Nephron progenitor cell (in vitro differentiated cells): ENCODE data around the gene EZH2.

Experiments
- DNase-seq: peaks from one replicate; pipeline ENCODE4 v3.0.0; 2021
- H3K27ac Mint-ChIP-seq: 2 replicates; pipeline ENCODE4 v1.8.0; 2021; ENCODE audit warnings: mild to moderate bottlenecking, moderate library complexity, mixed read lengths
- H3K27me3 Mint-ChIP-seq: 2 replicates; pipeline ENCODE4 v1.8.0; 2021; ENCODE audit warnings: mild to moderate bottlenecking, low read depth, mixed read lengths; ENCODE audit not compliant: poor library complexity
- H3K36me3 Mint-ChIP-seq: 2 replicates; pipeline ENCODE4 v1.8.0; 2021; ENCODE audit warnings: low read depth, mixed read lengths
- H3K4me1 Mint-ChIP-seq: 2 replicates; pipeline ENCODE4 v1.8.0; 2021; ENCODE audit warnings: mixed read lengths
- H3K4me3 Mint-ChIP-seq: 2 replicates; pipeline ENCODE4 v1.8.0; 2021; ENCODE audit warnings: mild to moderate bottlenecking, moderate library complexity, mixed read lengths
- H3K9me3 Mint-ChIP-seq: 2 replicates; pipeline ENCODE4 v1.8.0; 2021; ENCODE audit warnings: mild to moderate bottlenecking, moderate library complexity, mixed read lengths
- TF ChIP-seq, protein P1 (sequence below): fragments of 200-600 bp; sonication (generic); IDR thresholded peaks from 2 replicates; pipeline ENCODE4 v1.5.0; 2021; ENCODE audit warnings: antibody characterized with exemption

Gene EZH2

DNA sequence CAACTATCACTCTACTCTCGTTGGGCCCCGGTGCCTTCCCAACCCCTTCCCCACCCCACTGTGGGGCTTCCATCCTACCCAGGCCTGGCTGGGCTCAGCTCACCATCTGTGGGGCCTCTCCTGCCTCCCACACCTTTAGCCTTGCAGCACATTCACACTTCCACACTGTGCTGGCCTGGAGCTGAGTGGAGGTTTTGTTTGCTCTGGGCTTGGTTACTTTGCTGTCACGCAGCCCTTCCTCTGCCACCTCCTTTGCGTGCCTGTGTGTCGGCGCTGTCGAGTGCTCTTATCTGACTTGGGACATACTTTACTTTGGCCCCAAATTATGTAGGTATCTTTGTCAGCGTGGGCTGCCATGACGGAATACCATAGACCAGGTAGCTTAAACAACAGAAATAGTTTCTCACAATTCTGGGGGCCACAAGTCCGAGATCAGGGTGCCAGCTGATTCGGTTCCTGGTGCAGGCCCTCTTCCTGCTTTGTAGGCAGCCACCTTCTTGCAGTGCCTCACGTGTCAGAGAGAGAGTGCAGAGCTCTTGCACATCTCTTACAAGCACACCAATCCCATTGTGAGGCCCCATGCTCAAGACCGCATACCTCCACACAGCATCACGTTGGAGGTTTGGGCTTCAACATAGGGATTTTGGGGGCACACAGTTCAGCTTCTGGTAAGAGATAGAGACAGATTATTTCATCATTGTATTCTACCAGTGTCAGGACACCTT is 96.4 kb downstream of the EZH2 start:
- Mint-ChIP-seq H3K27me3 (no peaks in the 10 kb centered on the region), H3K27ac (peak overlapping the region; percentile 62), H3K36me3 (peaks cover 83% of the 10 kb centered on the region), H3K4me1 (no peaks in the 10 kb centered on the region), H3K4me3 (no peak overlapping the region), H3K9me3 (no peaks in the 10 kb centered on the region)
- TF ChIP-seq, protein P1, sequence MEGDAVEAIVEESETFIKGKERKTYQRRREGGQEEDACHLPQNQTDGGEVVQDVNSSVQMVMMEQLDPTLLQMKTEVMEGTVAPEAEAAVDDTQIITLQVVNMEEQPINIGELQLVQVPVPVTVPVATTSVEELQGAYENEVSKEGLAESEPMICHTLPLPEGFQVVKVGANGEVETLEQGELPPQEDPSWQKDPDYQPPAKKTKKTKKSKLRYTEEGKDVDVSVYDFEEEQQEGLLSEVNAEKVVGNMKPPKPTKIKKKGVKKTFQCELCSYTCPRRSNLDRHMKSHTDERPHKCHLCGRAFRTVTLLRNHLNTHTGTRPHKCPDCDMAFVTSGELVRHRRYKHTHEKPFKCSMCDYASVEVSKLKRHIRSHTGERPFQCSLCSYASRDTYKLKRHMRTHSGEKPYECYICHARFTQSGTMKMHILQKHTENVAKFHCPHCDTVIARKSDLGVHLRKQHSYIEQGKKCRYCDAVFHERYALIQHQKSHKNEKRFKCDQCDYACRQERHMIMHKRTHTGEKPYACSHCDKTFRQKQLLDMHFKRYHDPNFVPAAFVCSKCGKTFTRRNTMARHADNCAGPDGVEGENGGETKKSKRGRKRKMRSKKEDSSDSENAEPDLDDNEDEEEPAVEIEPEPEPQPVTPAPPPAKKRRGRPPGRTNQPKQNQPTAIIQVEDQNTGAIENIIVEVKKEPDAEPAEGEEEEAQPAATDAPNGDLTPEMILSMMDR = no peak
- DNase-seq = no peak

DNA sequence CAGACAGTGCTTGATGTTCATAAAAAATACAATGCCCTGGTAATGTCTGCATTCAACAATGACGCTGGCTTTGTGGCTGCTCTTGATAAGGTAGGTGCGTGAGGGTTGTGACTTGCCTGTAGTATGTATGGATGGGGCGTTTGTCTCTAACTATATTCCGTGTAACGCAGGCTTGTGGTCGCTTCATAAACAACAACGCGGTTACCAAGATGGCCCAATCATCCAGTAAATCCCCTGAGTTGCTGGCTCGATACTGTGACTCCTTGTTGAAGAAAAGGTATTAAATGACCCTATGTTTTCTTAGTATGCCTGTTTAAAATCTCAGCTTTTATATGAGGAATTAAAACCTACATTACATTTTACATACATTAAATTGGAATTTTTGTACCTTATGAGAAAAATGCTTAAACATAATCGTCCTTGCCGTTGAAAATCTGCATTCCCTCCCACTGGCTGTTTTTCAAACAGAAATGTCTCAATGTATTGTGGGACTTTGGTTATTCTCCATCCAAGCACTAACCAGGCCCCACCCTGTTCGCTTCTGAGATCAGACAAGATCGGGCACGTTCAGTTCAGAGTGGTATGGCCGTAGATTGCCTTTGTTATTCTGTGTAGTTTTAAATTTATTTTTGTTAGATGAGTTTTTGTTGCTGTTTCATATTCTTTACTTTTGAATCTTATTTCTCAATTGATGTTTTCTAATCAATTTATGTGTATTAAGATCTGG is 100.1 kb downstream of the EZH2 start:
- no peaks in the 10 kb centered on the region for H3K9me3 Mint-ChIP-seq
- no peak overlapping the region for H3K4me3 Mint-ChIP-seq
- no peaks in the 10 kb centered on the region for H3K4me1 Mint-ChIP-seq
- TF ChIP-seq, protein P1 = no peak
- DNase-seq = no peak
- H3K36me3 Mint-ChIP-seq = peaks cover 76% of the 10 kb centered on the region
- no peak overlapping the region for H3K27ac Mint-ChIP-seq
- no peaks in the 10 kb centered on the region for H3K27me3 Mint-ChIP-seq

DNA sequence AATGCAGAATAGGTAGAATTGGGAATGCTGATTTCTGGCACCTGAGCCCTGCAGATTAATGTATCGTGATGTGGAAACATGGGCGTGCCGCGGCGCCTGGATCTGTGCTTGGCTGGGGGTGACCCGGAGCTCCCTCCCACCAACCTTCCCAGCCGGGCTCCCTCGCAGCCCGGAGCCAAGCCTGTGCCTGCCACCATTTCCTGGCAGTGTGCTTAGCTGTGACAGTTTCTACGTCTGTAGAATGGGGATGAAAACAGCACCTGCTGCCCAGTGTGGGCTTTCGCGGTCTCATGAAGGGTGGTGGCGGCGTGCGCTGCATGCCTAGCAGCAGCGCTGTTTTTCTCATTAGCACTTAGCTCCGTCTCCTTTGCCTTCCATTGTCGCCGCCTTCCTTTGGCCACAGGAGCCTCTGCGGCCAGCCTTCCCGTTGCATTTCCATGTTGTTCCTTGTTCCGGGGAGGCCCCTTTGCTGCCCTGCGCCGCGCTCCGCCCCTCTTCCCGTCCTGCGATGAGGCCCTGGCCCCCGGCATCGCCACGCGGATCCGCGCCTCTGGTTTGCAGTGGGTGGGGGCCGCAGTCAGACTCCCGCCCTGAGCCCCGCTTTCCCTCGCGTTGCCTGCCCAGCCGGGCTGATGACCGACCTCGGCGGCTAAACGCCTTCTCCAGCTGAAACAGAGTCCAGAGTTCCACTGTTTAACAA is 101.2 kb downstream of the EZH2 start:
- no peaks in the 10 kb centered on the region for H3K9me3 Mint-ChIP-seq
- TF ChIP-seq, protein P1 = no peak
- peaks cover 75% of the 10 kb centered on the region for H3K36me3 Mint-ChIP-seq
- no peaks in the 10 kb centered on the region for H3K27me3 Mint-ChIP-seq
- no peak overlapping the region for H3K4me3 Mint-ChIP-seq
- no peaks in the 10 kb centered on the region for H3K4me1 Mint-ChIP-seq
- DNase-seq = no peak
- no peak overlapping the region for H3K27ac Mint-ChIP-seq

DNA sequence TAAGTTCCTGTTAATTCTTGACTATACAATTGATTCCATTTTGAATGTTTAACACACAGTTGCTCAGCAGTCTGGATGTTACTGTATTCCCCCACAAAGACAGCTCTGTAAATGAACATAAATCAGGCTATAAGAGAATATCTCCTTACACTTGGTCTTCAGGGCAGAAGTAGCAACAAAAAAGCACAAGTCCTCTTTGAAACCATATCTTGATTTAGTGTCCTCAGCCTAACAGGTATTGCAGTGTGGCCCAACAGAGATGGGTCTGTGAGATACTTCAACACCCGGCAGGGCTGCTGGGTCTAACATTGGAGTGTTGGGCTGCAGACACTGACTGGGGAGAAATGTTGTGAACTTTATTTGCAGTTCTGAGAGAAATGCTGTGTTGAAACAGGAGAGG is 109.6 kb downstream of the EZH2 start:
- Mint-ChIP-seq H3K4me1 (peaks cover 27% of the 10 kb centered on the region), H3K4me3 (no peak overlapping the region), H3K27me3 (no peaks in the 10 kb centered on the region), H3K9me3 (no peaks in the 10 kb centered on the region), H3K36me3 (peaks cover 45% of the 10 kb centered on the region), H3K27ac (peak overlapping the region; percentile 83)
- TF ChIP-seq, protein P1 = no peak
- no peak for DNase-seq

DNA sequence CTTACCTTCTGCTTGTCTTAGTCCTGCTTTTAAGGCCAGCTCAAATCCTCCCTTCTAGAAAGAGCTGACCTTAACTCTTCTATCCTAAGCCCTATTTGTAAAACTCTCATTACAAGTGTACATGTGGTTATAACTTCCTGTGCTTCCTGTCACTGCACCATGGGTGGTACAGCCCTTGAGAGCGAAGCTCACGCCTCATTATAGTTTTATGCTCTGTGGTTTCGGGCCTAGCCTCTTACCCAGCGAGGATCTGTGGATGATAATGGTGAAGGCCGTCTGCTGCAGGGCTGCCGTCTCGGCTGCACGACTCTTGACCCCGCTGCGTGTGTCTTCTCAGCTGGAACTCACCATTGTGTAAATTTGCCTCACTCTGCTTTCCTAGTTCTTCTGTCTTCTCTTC is 110.8 kb downstream of the EZH2 start:
- TF ChIP-seq, protein P1 = no peak
- H3K9me3 Mint-ChIP-seq = no peaks in the 10 kb centered on the region
- peak; percentile 9 for DNase-seq
- H3K27me3 Mint-ChIP-seq = no peaks in the 10 kb centered on the region
- H3K27ac Mint-ChIP-seq = peak overlapping the region; percentile 52
- H3K4me3 Mint-ChIP-seq = no peak overlapping the region
- H3K36me3 Mint-ChIP-seq = peaks cover 44% of the 10 kb centered on the region
- H3K4me1 Mint-ChIP-seq = peaks cover 27% of the 10 kb centered on the region
